Thyroid gland (tissue), 4 donors: ENCODE measurements around the gene TFCP2L1.

Experiments
- POLR2A ChIP-seq, 2 donors: fragments of 450-650 bp; IDR thresholded peaks; one replicate each; pipeline ENCODE4 v1.6.1; 2017; ENCODE audit warnings: antibody characterized with exemption in 2 of 2, mild to moderate bottlenecking in 2 of 2, moderate library complexity in 1 of 2
- TF ChIP-seq, protein P1 (sequence below), 6 experiments: fragments of 200-600 bp in 3 of 6; fragments of 450-650 bp in 3 of 6; sonication (generic) in 3 of 6; IDR thresholded peaks; one replicate each; pipeline ENCODE4 v1.5.1; 2016 to 2019; ENCODE audit warnings: antibody characterized with exemption in 6 of 6, mild to moderate bottlenecking in 2 of 6, inconsistent platforms in 1 of 6, moderate library complexity in 1 of 6

DNA sequence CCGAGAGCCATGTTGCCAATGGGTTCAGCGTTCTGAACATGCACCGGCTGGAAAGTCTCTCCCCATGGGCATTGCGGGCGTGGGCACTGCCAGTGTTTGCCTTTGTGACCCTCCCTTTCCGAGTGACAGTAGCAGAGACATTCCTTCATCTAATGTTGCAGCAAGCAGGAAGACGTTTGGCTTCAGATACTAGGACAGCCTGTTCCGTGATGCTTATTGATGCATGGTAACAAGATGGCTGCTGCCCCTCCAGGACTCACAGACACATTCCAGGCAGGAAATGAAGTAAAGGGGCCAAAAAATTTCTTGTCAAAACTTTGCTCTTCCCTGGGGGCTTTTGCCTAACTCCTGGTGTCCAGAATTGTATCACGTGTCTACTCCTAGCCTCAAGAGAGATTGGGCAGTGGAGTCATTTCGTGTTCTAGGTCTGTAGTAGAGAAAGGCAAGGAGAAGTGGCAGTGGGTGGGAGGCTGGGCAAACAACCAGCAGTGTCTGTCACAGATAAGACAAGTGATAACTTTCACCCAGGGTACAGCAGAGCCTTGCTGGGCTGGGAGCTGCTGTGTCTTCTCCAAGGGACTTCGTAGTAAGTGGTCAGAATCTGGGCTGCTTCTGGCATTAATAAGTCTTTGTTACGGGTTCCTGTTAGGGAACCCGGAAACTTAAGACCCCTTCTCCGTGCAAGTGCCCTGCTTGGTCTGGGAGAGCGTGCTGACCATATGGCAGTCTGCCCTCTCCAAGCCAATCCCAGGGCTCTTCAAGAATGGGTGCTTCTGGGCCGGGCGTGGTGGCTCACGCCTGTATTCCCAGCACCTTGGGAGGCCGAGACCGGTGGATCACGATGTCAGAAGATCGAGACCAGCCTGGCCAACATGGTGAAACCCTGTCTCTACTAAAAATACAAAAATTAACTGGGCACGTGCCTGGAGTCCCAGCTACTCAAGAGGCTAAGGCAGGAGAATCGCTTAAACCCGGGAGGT is 93.5 kb downstream of the TFCP2L1 start:
- TF ChIP-seq, protein P1, sequence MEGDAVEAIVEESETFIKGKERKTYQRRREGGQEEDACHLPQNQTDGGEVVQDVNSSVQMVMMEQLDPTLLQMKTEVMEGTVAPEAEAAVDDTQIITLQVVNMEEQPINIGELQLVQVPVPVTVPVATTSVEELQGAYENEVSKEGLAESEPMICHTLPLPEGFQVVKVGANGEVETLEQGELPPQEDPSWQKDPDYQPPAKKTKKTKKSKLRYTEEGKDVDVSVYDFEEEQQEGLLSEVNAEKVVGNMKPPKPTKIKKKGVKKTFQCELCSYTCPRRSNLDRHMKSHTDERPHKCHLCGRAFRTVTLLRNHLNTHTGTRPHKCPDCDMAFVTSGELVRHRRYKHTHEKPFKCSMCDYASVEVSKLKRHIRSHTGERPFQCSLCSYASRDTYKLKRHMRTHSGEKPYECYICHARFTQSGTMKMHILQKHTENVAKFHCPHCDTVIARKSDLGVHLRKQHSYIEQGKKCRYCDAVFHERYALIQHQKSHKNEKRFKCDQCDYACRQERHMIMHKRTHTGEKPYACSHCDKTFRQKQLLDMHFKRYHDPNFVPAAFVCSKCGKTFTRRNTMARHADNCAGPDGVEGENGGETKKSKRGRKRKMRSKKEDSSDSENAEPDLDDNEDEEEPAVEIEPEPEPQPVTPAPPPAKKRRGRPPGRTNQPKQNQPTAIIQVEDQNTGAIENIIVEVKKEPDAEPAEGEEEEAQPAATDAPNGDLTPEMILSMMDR (IDR thresholded peaks at IDR 0.05) = no peak
- no peak for TF ChIP-seq POLR2A (IDR thresholded peaks at IDR 0.05)
